Neural progenitor cell (in vitro differentiated cells): ENCODE data around the gene SLC6A18. TPM values are rescaled to one million over a fixed set of nuclear protein-coding genes. Genes with fewer than 3 reads are reported as not detected.

Experiments used
- DNase-seq: peaks from one replicate; pipeline ENCODE4 v3.0.0-alpha.2; 2016; ENCODE audit warnings: low spot score
- H2AFZ ChIP-seq: fragments of 200-600 bp; sonication (generic); replicated peaks from 2 replicates; pipeline ENCODE4 v1.6.1; 2016; ENCODE audit warnings: antibody characterized with exemption
- H3F3A ChIP-seq: fragments of 200-600 bp; sonication (generic); 2 replicates; pipeline ENCODE4 v1.6.1; 2016; ENCODE audit warnings: antibody characterized with exemption, low read depth
- H3K27ac ChIP-seq: fragments of 200-600 bp; sonication (generic); 2 replicates; pipeline ENCODE4 v1.5.1; 2016; ENCODE audit warnings: mild to moderate bottlenecking
- H3K27me3 ChIP-seq: fragments of 200-600 bp; sonication (generic); 2 replicates; pipeline ENCODE4 v1.6.1; 2016; ENCODE audit warnings: mild to moderate bottlenecking, moderate library complexity
- H3K36me3 ChIP-seq: fragments of 200-600 bp; sonication (generic); 2 replicates; pipeline ENCODE4 v1.5.1; 2016
- H3K4me1 ChIP-seq: fragments of 200-600 bp; sonication (generic); 2 replicates; pipeline ENCODE4 v1.6.1; 2016; ENCODE audit warnings: mixed run types
- H3K4me2 ChIP-seq: fragments of 200-600 bp; sonication (generic); 2 replicates; pipeline ENCODE4 v1.6.1; 2016
- H3K4me3 ChIP-seq: fragments of 200-600 bp; sonication (generic); 2 replicates; pipeline ENCODE4 v1.5.1; 2016
- H3K79me2 ChIP-seq: fragments of 200-600 bp; sonication (generic); 2 replicates; pipeline ENCODE4 v1.6.1; 2016; ENCODE audit warnings: low read depth
- H3K9ac ChIP-seq: fragments of 200-600 bp; sonication (generic); 2 replicates; pipeline ENCODE4 v1.6.1; 2016
- H3K9me3 ChIP-seq: fragments of 200-600 bp; sonication (generic); 2 replicates; pipeline ENCODE4 v1.5.1; 2016; ENCODE audit warnings: low read depth
- H4K20me1 ChIP-seq: fragments of 200-600 bp; sonication (generic); 2 replicates; pipeline ENCODE4 v1.6.1; 2016; ENCODE audit warnings: low read depth
- H3K27ac Mint-ChIP-seq: 3 replicates; pipeline ENCODE4 v1.8.0; 2021; ENCODE audit warnings: mixed read lengths
- H3K27me3 Mint-ChIP-seq: 2 replicates; pipeline ENCODE4 v1.8.0; 2022; ENCODE audit warnings: low read depth, mild to moderate bottlenecking, inconsistent platforms, moderate library complexity, mixed read lengths; ENCODE audit not compliant: insufficient read depth
- H3K36me3 Mint-ChIP-seq: 3 replicates; pipeline ENCODE4 v1.8.0; 2021; ENCODE audit warnings: mixed read lengths
- H3K4me1 Mint-ChIP-seq: 3 replicates; pipeline ENCODE4 v1.8.0; 2021; ENCODE audit warnings: mixed read lengths
- H3K4me3 Mint-ChIP-seq: 3 replicates; pipeline ENCODE4 v1.8.0; 2021; ENCODE audit warnings: mild to moderate bottlenecking, moderate library complexity, mixed read lengths
- H3K9me3 Mint-ChIP-seq: 3 replicates; pipeline ENCODE4 v1.8.0; 2020; ENCODE audit warnings: mixed read lengths
- CTCF ChIP-seq: fragments of 200-600 bp; sonication (generic); IDR thresholded peaks from 2 replicates; pipeline ENCODE4 v1.5.1; 2017; ENCODE audit warnings: antibody characterized with exemption, mild to moderate bottlenecking
- EZH2 ChIP-seq: fragments of 200-600 bp; sonication (generic); IDR thresholded peaks from 2 replicates; pipeline ENCODE4 v1.6.1; 2017; ENCODE audit warnings: antibody characterized with exemption, mild to moderate bottlenecking, moderate library complexity
- EZH2phosphoT487 ChIP-seq: fragments of 200-600 bp; sonication (generic); IDR thresholded peaks from 2 replicates; pipeline ENCODE4 v1.6.1; 2017; ENCODE audit warnings: antibody characterized with exemption
- total RNA-seq: library from RNA; depleted of rRNA; stranded (reverse); fragments of >200 nt; gene quantifications from 2 replicates; pipeline ENCODE4 v1.2.3, GENCODE V29; 2015; ENCODE audit warnings: low replicate concordance

Gene SLC6A18
- total RNA-seq, 1 donor from 2014 or later, result not detected

GRCh38 chr5:1220831-1221230 is 4.3 kb upstream of the SLC6A18 start:
- no peak overlapping the region for H3K27ac ChIP-seq
- no peak for DNase-seq
- no peaks in the 10 kb centered on the region for H3K79me2 ChIP-seq
- peaks cover 2% of the 10 kb centered on the region for H3K4me1 Mint-ChIP-seq
- peaks cover 10% of the 10 kb centered on the region for H3K27me3 Mint-ChIP-seq
- no peaks in the 10 kb centered on the region for H3K36me3 ChIP-seq
- no peaks in the 10 kb centered on the region for H3K4me1 ChIP-seq
- no peak overlapping the region for H3K9ac ChIP-seq
- no peak overlapping the region for H3K27ac Mint-ChIP-seq
- TF ChIP-seq EZH2 (no peak), CTCF (no peak), EZH2phosphoT487 (no peak)
- no peaks in the 10 kb centered on the region for H3K27me3 ChIP-seq
- no peak overlapping the region for H3K4me2 ChIP-seq
- no peaks in the 10 kb centered on the region for H3K9me3 ChIP-seq
- peaks cover 6% of the 10 kb centered on the region for H3F3A ChIP-seq
- H3K9me3 Mint-ChIP-seq, result no peaks in the 10 kb centered on the region
- H4K20me1 ChIP-seq, result no peaks in the 10 kb centered on the region
- no peak overlapping the region for H2AFZ ChIP-seq
- no peak overlapping the region for H3K4me3 Mint-ChIP-seq
- no peaks in the 10 kb centered on the region for H3K36me3 Mint-ChIP-seq
- no peak overlapping the region for H3K4me3 ChIP-seq

- Histone ChIP-seq H4K20me1 (no peaks in the 10 kb centered on the region), H3K4me3 (no peak overlapping the region), H3K4me2 (no peak overlapping the region), H2AFZ (no peak overlapping the region), H3F3A (peaks cover 6% of the 10 kb centered on the region), H3K36me3 (no peaks in the 10 kb centered on the region), H3K9me3 (no peaks in the 10 kb centered on the region), H3K27me3 (no peaks in the 10 kb centered on the region), H3K79me2 (no peaks in the 10 kb centered on the region), H3K27ac (no peak overlapping the region), H3K9ac (no peak overlapping the region), H3K4me1 (no peaks in the 10 kb centered on the region)
- H3K9me3 Mint-ChIP-seq, result no peaks in the 10 kb centered on the region
- no peaks in the 10 kb centered on the region for H3K36me3 Mint-ChIP-seq
- H3K27me3 Mint-ChIP-seq, result peaks cover 10% of the 10 kb centered on the region
- no peak overlapping the region for H3K27ac Mint-ChIP-seq
- DNase-seq, result no peak
- peaks cover 2% of the 10 kb centered on the region for H3K4me1 Mint-ChIP-seq
- H3K4me3 Mint-ChIP-seq, result no peak overlapping the region
- no peak for TF ChIP-seq EZH2
- no peak for TF ChIP-seq CTCF
- no peak for TF ChIP-seq EZH2phosphoT487
Measured at GRCh38 chr5:1221721-1222120, 3.5 kb upstream of the SLC6A18 start.

- Mint-ChIP-seq H3K4me3 (no peak overlapping the region), H3K27ac (no peak overlapping the region), H3K4me1 (peaks cover 2% of the 10 kb centered on the region), H3K27me3 (peaks cover 12% of the 10 kb centered on the region), H3K9me3 (no peaks in the 10 kb centered on the region), H3K36me3 (no peaks in the 10 kb centered on the region)
- Histone ChIP-seq H3K4me3 (no peak overlapping the region), H3K27ac (no peak overlapping the region), H4K20me1 (no peaks in the 10 kb centered on the region), H3K9me3 (no peaks in the 10 kb centered on the region), H3K4me1 (no peaks in the 10 kb centered on the region), H3F3A (peaks cover 6% of the 10 kb centered on the region), H3K27me3 (no peaks in the 10 kb centered on the region), H2AFZ (no peak overlapping the region), H3K79me2 (no peaks in the 10 kb centered on the region), H3K36me3 (no peaks in the 10 kb centered on the region), H3K9ac (no peak overlapping the region), H3K4me2 (no peak overlapping the region)
- DNase-seq, result no peak
- no peak for TF ChIP-seq EZH2phosphoT487
- no peak for TF ChIP-seq EZH2
- no peak for TF ChIP-seq CTCF
Measured at GRCh38 chr5:1222147-1222546, 3.0 kb upstream of the SLC6A18 start.
